Measurements from ENCODE around the gene ANKRD11.

- no peak for TF ChIP-seq EZH2 (IDR thresholded peaks at IDR 0.05; ENCODE audit: borderline replicate concordance, insufficient read depth, low read length, poor library complexity, severe bottlenecking)
- TF ChIP-seq CTCF (IDR thresholded peaks at IDR 0.05; ENCODE audit: poor library complexity, severe bottlenecking) = no peak
Measured at GRCh38 chr16:89367538-89367915, 122.8 kb downstream of the ANKRD11 start.
